Keratinocyte (primary cell): ENCODE data around the gene PICALM. TPM values are rescaled to one million over a fixed set of nuclear protein-coding genes. Genes with fewer than 3 reads are reported as not detected.

ENCODE experiments used
- DNase-seq: peaks from one replicate; pipeline ENCODE4 v3.0.0-alpha.2; 2011; ENCODE audit warnings: low read depth, missing footprints, low spot score
- FAIRE-seq: peaks from 2 replicates; lab custom pipeline; 2011; peaks lifted over from hg19 to GRCh38; lab: Jason Lieb, UNC
- H2AFZ ChIP-seq: 2 replicates; pipeline ENCODE4 v1.6.0; 2012; ENCODE audit warnings: low read length, control low read depth, inconsistent platforms; ENCODE audit not compliant: control insufficient read depth
- H3K27ac ChIP-seq: 2 replicates; pipeline ENCODE4 v1.5.1; 2011; ENCODE audit warnings: low read length; ENCODE audit not compliant: control insufficient read depth, insufficient read depth
- H3K27me3 ChIP-seq: 3 replicates; pipeline ENCODE4 v1.6.0; 2011; ENCODE audit warnings: low read length; ENCODE audit not compliant: control insufficient read depth, insufficient read depth; ENCODE audit errors: extremely low read depth
- H3K36me3 ChIP-seq, 2 experiments: 2 replicates in 1 of 2; 3 replicates in 1 of 2; pipeline ENCODE4 v1.5.1; 2011; ENCODE audit warnings: low read length in 2 of 2, mild to moderate bottlenecking in 1 of 2; ENCODE audit not compliant: control insufficient read depth in 2 of 2, insufficient read depth in 2 of 2; ENCODE audit errors: extremely low read depth in 1 of 2
- H3K4me1 ChIP-seq: 3 replicates; pipeline ENCODE4 v1.5.1; 2011; ENCODE audit warnings: low read length; ENCODE audit not compliant: control insufficient read depth, insufficient read depth; ENCODE audit errors: extremely low read depth
- H3K4me2 ChIP-seq: 3 replicates; pipeline ENCODE4 v1.6.0; 2011; ENCODE audit warnings: low read depth, low read length; ENCODE audit not compliant: control insufficient read depth, insufficient read depth; ENCODE audit errors: extremely low read depth
- H3K4me3 ChIP-seq, 3 experiments: fragments of 200-600 bp in 1 of 3; sonication (generic) in 1 of 3; 2 replicates in 2 of 3; 3 replicates in 1 of 3; pipeline ENCODE4 v1.5.1; 2011 to 2016; ENCODE audit warnings: low read length in 3 of 3, mild to moderate bottlenecking in 3 of 3, control low read depth in 2 of 3, inconsistent platforms in 1 of 3, low read depth in 1 of 3, mixed read lengths in 1 of 3, mixed run types in 1 of 3, moderate library complexity in 1 of 3; ENCODE audit not compliant: control insufficient read depth in 2 of 3, insufficient read depth in 2 of 3; ENCODE audit errors: extremely low read depth in 1 of 3
- H3K79me2 ChIP-seq: 2 replicates; pipeline ENCODE4 v1.6.0; 2012; ENCODE audit warnings: low read length; ENCODE audit not compliant: control insufficient read depth, insufficient read depth
- H3K9ac ChIP-seq: 3 replicates; pipeline ENCODE4 v1.6.0; 2011; ENCODE audit warnings: low read length; ENCODE audit not compliant: control insufficient read depth, insufficient read depth; ENCODE audit errors: extremely low read depth
- H3K9me1 ChIP-seq: 3 replicates; pipeline ENCODE4 v1.6.0; 2011; ENCODE audit warnings: low read length; ENCODE audit not compliant: control insufficient read depth, insufficient read depth; ENCODE audit errors: extremely low read depth
- H3K9me3 ChIP-seq: 2 replicates; pipeline ENCODE4 v1.5.1; 2012; ENCODE audit warnings: low read depth, low read length; ENCODE audit not compliant: control insufficient read depth
- H4K20me1 ChIP-seq: 3 replicates; pipeline ENCODE4 v1.6.0; 2011; ENCODE audit warnings: low read length; ENCODE audit not compliant: control insufficient read depth, insufficient read depth; ENCODE audit errors: extremely low read depth
- CTCF ChIP-seq, 3 experiments: IDR thresholded peaks in 1 of 3; conservative IDR thresholded peaks in 1 of 3; optimal IDR thresholded peaks in 1 of 3; 2 replicates in 2 of 3; 3 replicates in 1 of 3; pipeline versions ENCODE3 to v1.5.1; 2011; ENCODE audit warnings: low read length in 3 of 3, mild to moderate bottlenecking in 3 of 3, moderate library complexity in 2 of 3, control low read depth in 1 of 3, inconsistent platforms in 1 of 3; ENCODE audit not compliant: insufficient read depth in 2 of 3; ENCODE audit errors: extremely low read depth in 1 of 3
- EZH2 ChIP-seq: IDR thresholded peaks from one replicate; pipeline ENCODE4 v1.6.1; 2012; ENCODE audit warnings: inconsistent platforms, mild to moderate bottlenecking, low read length, moderate library complexity
- dilution Hi-C: fragments of 300-500 bp; cut with MboI; formaldehyde crosslinking; loops from one replicate; pipeline ENCODE4 v1.7.0; 2020; ENCODE audit warnings: low sequenced_read_pairs; ENCODE audit not compliant: extremely low pct_ligation_motif_present
- polyA plus RNA-seq, 5 experiments: library from polyadenylated mRNA; depleted of rRNA in 3 of 5; stranded (reverse) in 3 of 5; stranded (forward) in 1 of 5; unstranded in 1 of 5; fragments of >200 nt; gene quantifications; 1 replicate in 1 of 5; 2 replicates in 3 of 5; 3 replicates in 1 of 5; pipeline versions ENCODE4 v1.2.1 to v1.2.3, GENCODE V29; 2011 to 2012; ENCODE audit warnings: missing spikeins in 2 of 5, low read depth in 1 of 5, low replicate concordance in 1 of 5

Gene PICALM
- polyA plus RNA-seq, 1 donor (not counting 4 experiments of a cell fraction or from before 2014, with no cell fraction given) = 293 TPM

- dilution Hi-C loops = no loop called here
- H4K20me1 ChIP-seq = no peaks in the 10 kb centered on the region
- H3K4me2 ChIP-seq = peak overlapping the region; percentile 67
- no peaks in the 10 kb centered on the region for H3K36me3 ChIP-seq
- peaks cover 25% of the 10 kb centered on the region for H3K4me1 ChIP-seq
- H3K27ac ChIP-seq = peak overlapping the region; percentile 86
- H3K79me2 ChIP-seq = no peaks in the 10 kb centered on the region
- H3K9me1 ChIP-seq = no peaks in the 10 kb centered on the region
- TF ChIP-seq CTCF (optimal IDR thresholded peaks at IDR 0.05 in 1 of 3, IDR thresholded peaks at IDR 0.05 in 1 of 3, conservative IDR thresholded peaks at IDR 0.05 in 1 of 3; ENCODE audit: extremely low read depth in 1 of 3, insufficient read depth in 2 of 3, low read length in 3 of 3) (no peak), EZH2 (no peak)
- FAIRE-seq (no peak), DNase-seq (no peak)
- H3K27me3 ChIP-seq = no peaks in the 10 kb centered on the region
- no peaks in the 10 kb centered on the region for H3K9me3 ChIP-seq
- H3K4me3 ChIP-seq = no peak overlapping the region
- no peak overlapping the region for H3K9ac ChIP-seq
- H2AFZ ChIP-seq = no peak overlapping the region
Observed at GRCh38 chr11:86117712-86118063, 48.8 kb upstream of the PICALM start.

GRCh38 chr11:86117001-86117711 is 48.3 kb upstream of the PICALM start:
- Histone ChIP-seq H3K9me1 (no peaks in the 10 kb centered on the region), H3K4me3 (no peak overlapping the region), H2AFZ (peak overlapping the region; percentile 65), H3K4me1 (peaks cover 25% of the 10 kb centered on the region), H3K9me3 (no peaks in the 10 kb centered on the region), H3K9ac (peak overlapping the region; percentile 68), H3K79me2 (no peaks in the 10 kb centered on the region), H3K27me3 (no peaks in the 10 kb centered on the region), H3K36me3 (no peaks in the 10 kb centered on the region), H4K20me1 (no peaks in the 10 kb centered on the region), H3K4me2 (peak overlapping the region; percentile 67), H3K27ac (peak overlapping the region; percentile 86)
- DNase-seq (peak; percentile 25), FAIRE-seq (peak; percentile 79)
- dilution Hi-C loops = no loop called here
- TF ChIP-seq CTCF (optimal IDR thresholded peaks at IDR 0.05 in 1 of 3, IDR thresholded peaks at IDR 0.05 in 1 of 3, conservative IDR thresholded peaks at IDR 0.05 in 1 of 3; ENCODE audit: extremely low read depth in 1 of 3, insufficient read depth in 2 of 3, low read length in 3 of 3) = no peak
